B cell (primary cell): Measurements from ENCODE around the gene PRKCQ. TPM values are rescaled to one million over a fixed set of nuclear protein-coding genes. Genes with fewer than 3 reads are reported as not detected.

Experiments used
- ATAC-seq: fragments of 200-7000 bp; cut with Tn5 transposase; one replicate; pipeline ENCODE4 v1.10.0; 2021; ENCODE audit warnings: low read depth, mild to moderate bottlenecking, moderate number of reproducible peaks, moderate library complexity
- CTCF ChIA-PET: fragments of 350-600 bp; sonication (Branson Sonifier 250); formaldehyde crosslinking; loops from one replicate; lab custom pipeline; 2021; ENCODE audit warnings: antibody characterized with exemption, inconsistent platforms; lab: Charles Lee
- POLR2A ChIA-PET: fragments of 350-600 bp; sonication (Branson Sonifier 250); formaldehyde crosslinking; loops from one replicate; lab custom pipeline; 2021; ENCODE audit warnings: antibody characterized with exemption; lab: Charles Lee
- DNase-seq: peaks from one replicate; pipeline ENCODE4 v3.0.0; 2013
- H2AFZ ChIP-seq: 2 replicates; pipeline ENCODE4 v1.6.1; 2012; ENCODE audit warnings: mild to moderate bottlenecking, low read depth, low read length; ENCODE audit not compliant: insufficient read depth, poor library complexity, severe bottlenecking
- H3K27ac ChIP-seq, 2 donors: 1 replicate in 1 of 2; 2 replicates in 1 of 2; pipeline ENCODE4 v1.5.1; 2012 to 2013; ENCODE audit warnings: low read length in 2 of 2, mild to moderate bottlenecking in 2 of 2, moderate library complexity in 1 of 2
- H3K27me3 ChIP-seq, 4 experiments: fragments of 200-600 bp in 1 of 4; sonication (generic) in 1 of 4; replicated peaks in 1 of 4; 1 replicate in 2 of 4; 2 replicates in 2 of 4; pipeline versions ENCODE4 v1.6.1 to v1.7.0; 2013 to 2016; ENCODE audit warnings: low read length in 3 of 4, mild to moderate bottlenecking in 2 of 4, mixed read lengths in 1 of 4, moderate library complexity in 1 of 4; ENCODE audit not compliant: insufficient read depth in 4 of 4, control insufficient read depth in 3 of 4; ENCODE audit errors: control extremely low read depth in 1 of 4
- H3K36me3 ChIP-seq, 2 experiments: replicated peaks in 1 of 2; 1 replicate in 1 of 2; 2 replicates in 1 of 2; pipeline versions ENCODE4 v1.6.1 to v1.7.1; 2013; ENCODE audit warnings: low read length in 1 of 2; ENCODE audit not compliant: insufficient read depth in 2 of 2, control insufficient read depth in 1 of 2; ENCODE audit errors: control extremely low read depth in 1 of 2, extremely low read depth in 1 of 2
- H3K4me1 ChIP-seq, 2 donors: fragments of 200-600 bp in 1 of 2; sonication (generic) in 1 of 2; 1 replicate in 1 of 2; 2 replicates in 1 of 2; pipeline versions ENCODE4 v1.5.1 to v1.6.1; 2013 to 2017; ENCODE audit warnings: low read length in 2 of 2; ENCODE audit not compliant: control insufficient read depth in 2 of 2, insufficient read depth in 2 of 2
- H3K4me2 ChIP-seq: replicated peaks from 2 replicates; pipeline ENCODE3; 2012; ENCODE audit warnings: mild to moderate bottlenecking, low read depth, low read length; ENCODE audit not compliant: poor library complexity, severe bottlenecking
- H3K4me3 ChIP-seq, 5 experiments: fragments of 200-600 bp in 1 of 5; sonication (generic) in 1 of 5; 1 replicate in 3 of 5; 2 replicates in 2 of 5; pipeline versions ENCODE4 v1.5.1 to v1.7.0; 2011 to 2016; ENCODE audit warnings: low read length in 4 of 5, mild to moderate bottlenecking in 4 of 5, low read depth in 2 of 5, control low read depth in 1 of 5, moderate library complexity in 1 of 5; ENCODE audit not compliant: insufficient read depth in 1 of 5; ENCODE audit errors: control extremely low read depth in 1 of 5, extremely low read depth in 1 of 5
- H3K79me2 ChIP-seq: fragments of 200-600 bp; sonication (generic); one replicate; pipeline ENCODE4 v1.6.0; 2016; ENCODE audit warnings: low read length; ENCODE audit not compliant: control insufficient read depth, insufficient read depth
- H3K9ac ChIP-seq: fragments of 200-600 bp; sonication (generic); 2 replicates; pipeline ENCODE4 v1.6.1; 2017; ENCODE audit warnings: mild to moderate bottlenecking, low read length, moderate library complexity
- H3K9me3 ChIP-seq, 3 donors: one replicate each; pipeline versions ENCODE4 v1.6.1 to v1.7.1; 2013; ENCODE audit warnings: low read length in 2 of 3; ENCODE audit not compliant: control insufficient read depth in 2 of 3, insufficient read depth in 1 of 3; ENCODE audit errors: control extremely low read depth in 1 of 3
- H4K20me1 ChIP-seq: 2 replicates; pipeline ENCODE4 v1.6.0; 2012; ENCODE audit warnings: mild to moderate bottlenecking, low read length; ENCODE audit not compliant: insufficient read depth, control insufficient read depth, poor library complexity, severe bottlenecking
- H3K27ac Mint-ChIP-seq: one replicate; pipeline ENCODE4 v1.8.0; 2021; ENCODE audit warnings: mixed read lengths
- H3K27me3 Mint-ChIP-seq: one replicate; pipeline ENCODE4 v1.8.0; 2021; ENCODE audit warnings: mixed read lengths
- H3K4me1 Mint-ChIP-seq: one replicate; pipeline ENCODE4 v1.8.0; 2021; ENCODE audit warnings: mixed read lengths
- H3K4me3 Mint-ChIP-seq: one replicate; pipeline ENCODE4 v1.8.0; 2021; ENCODE audit warnings: mixed read lengths
- H3K9me3 Mint-ChIP-seq: one replicate; pipeline ENCODE4 v1.8.0; 2022; ENCODE audit warnings: mixed read lengths; ENCODE audit not compliant: insufficient read depth
- EZH2 ChIP-seq: IDR thresholded peaks from 2 replicates; pipeline ENCODE4 v1.6.1; 2012; ENCODE audit warnings: borderline replicate concordance, low read depth, mild to moderate bottlenecking, moderate library complexity, low read length; ENCODE audit not compliant: insufficient read depth, poor library complexity, severe bottlenecking
- WGBS: methylation state at CpG from one replicate; pipeline ENCODE4 v1.1.5; 2013; ENCODE audit warnings: missing lambda C conversion rate; ENCODE audit not compliant: insufficient coverage; 5-methylcytosine and 5-hydroxymethylcytosine counted together
- intact Hi-C: fragments of 100-400 bp; cut with micrococcal nuclease; formaldehyde crosslinking; loops from one replicate; pipeline ENCODE4 v1.10.0; 2022
- polyA plus RNA-seq: library from polyadenylated mRNA; depleted of rRNA; stranded (reverse); fragments of >200 nt; gene quantifications from 2 replicates; pipeline ENCODE4 v1.2.3, GENCODE V29; 2012
- total RNA-seq, 2 donors: library from RNA; stranded (reverse); fragments of 120-200 nt in 1 of 2; gene quantifications; 1 replicate in 1 of 2; 2 replicates in 1 of 2; pipeline versions ENCODE4 v1.2.3 to v1.2.4, GENCODE V29; 2013 to 2022
- TF ChIP-seq, protein P1 (sequence below): fragments of 200-600 bp; IDR thresholded peaks from one replicate; pipeline ENCODE4 v1.8.0; 2022; ENCODE audit warnings: antibody characterized with exemption, mild to moderate bottlenecking

Gene PRKCQ
- total and polyA plus RNA-seq, 2 donors (not counting 1 experiment from before 2014, with no cell fraction given): 0.15 to 0.16 TPM

DNA sequence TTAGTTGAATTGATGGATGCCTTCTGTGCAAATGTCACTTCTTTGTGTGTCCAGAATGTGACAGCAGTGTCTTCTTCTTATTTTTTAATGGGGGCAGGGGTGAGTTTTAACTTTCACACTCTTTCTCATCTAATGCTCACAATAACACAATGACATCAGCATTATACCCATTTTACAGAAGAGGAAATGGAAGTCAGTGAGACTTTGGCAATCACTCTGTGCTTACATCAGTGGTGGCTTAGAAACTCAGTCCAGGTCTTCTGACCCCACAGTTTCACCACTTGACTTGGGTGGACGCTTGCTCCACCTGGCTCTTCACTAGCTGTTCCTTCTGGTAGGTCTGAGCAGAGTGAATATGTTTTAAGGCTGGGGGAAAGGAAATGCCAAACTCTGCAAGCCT, 124.0 kb downstream of the PRKCQ start:
- Mint-ChIP-seq H3K4me1 (no peaks in the 10 kb centered on the region), H3K27me3 (peaks cover 5% of the 10 kb centered on the region), H3K9me3 (peaks cover 3% of the 10 kb centered on the region), H3K4me3 (no peak overlapping the region), H3K27ac (no peak overlapping the region)
- ChIA-PET CTCF (no interaction called here), POLR2A (no interaction called here)
- no peaks in the 10 kb centered on the region for H3K36me3 ChIP-seq
- ATAC-seq (no peak), DNase-seq (no peak)
- H3K4me3 ChIP-seq: no peak overlapping the region
- no peak overlapping the region for H3K9ac ChIP-seq
- H3K4me1 ChIP-seq: no peaks in the 10 kb centered on the region
- H3K4me2 ChIP-seq: no peak overlapping the region
- WGBS: no CpG with 5 or more reads among the region's 1 CpG
- H3K9me3 ChIP-seq: peaks cover 0 to 5% (median 0%) of the 10 kb centered on the region in 3 donors
- intact Hi-C loops: no loop called here
- H3K27me3 ChIP-seq: no peaks in the 10 kb centered on the region
- no peak overlapping the region for H3K27ac ChIP-seq
- no peak overlapping the region for H2AFZ ChIP-seq
- TF ChIP-seq, protein P1, sequence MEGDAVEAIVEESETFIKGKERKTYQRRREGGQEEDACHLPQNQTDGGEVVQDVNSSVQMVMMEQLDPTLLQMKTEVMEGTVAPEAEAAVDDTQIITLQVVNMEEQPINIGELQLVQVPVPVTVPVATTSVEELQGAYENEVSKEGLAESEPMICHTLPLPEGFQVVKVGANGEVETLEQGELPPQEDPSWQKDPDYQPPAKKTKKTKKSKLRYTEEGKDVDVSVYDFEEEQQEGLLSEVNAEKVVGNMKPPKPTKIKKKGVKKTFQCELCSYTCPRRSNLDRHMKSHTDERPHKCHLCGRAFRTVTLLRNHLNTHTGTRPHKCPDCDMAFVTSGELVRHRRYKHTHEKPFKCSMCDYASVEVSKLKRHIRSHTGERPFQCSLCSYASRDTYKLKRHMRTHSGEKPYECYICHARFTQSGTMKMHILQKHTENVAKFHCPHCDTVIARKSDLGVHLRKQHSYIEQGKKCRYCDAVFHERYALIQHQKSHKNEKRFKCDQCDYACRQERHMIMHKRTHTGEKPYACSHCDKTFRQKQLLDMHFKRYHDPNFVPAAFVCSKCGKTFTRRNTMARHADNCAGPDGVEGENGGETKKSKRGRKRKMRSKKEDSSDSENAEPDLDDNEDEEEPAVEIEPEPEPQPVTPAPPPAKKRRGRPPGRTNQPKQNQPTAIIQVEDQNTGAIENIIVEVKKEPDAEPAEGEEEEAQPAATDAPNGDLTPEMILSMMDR: no peak
- no peak for TF ChIP-seq EZH2
- no peaks in the 10 kb centered on the region for H3K79me2 ChIP-seq
- H4K20me1 ChIP-seq: no peaks in the 10 kb centered on the region

DNA sequence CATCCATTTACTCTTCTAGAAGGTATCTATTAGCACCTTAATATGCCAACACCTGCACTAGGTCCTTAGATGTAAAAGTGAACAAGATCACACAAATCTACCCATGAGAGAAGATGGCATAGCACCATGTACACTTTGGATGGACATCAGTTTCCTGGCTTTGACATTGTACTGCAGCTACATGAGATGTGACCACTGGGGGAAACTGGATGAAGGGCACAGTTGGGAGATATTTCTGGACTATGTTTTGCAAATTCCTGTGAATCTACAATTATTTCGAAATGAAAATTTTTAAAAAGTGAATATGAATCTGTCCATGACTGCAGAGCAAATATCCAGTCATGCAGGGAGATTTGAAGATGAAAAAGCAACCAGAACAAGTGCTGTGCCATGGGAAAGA, 124.5 kb downstream of the PRKCQ start:
- no peak overlapping the region for H2AFZ ChIP-seq
- no peaks in the 10 kb centered on the region for H3K4me1 Mint-ChIP-seq
- H3K27ac Mint-ChIP-seq: no peak overlapping the region
- H3K79me2 ChIP-seq: no peaks in the 10 kb centered on the region
- no peak overlapping the region for H3K4me3 ChIP-seq
- intact Hi-C loops: no loop called here
- H3K27ac ChIP-seq: no peak overlapping the region
- no peaks in the 10 kb centered on the region for H3K36me3 ChIP-seq
- H4K20me1 ChIP-seq: no peaks in the 10 kb centered on the region
- H3K9me3 ChIP-seq: peaks cover 0 to 5% (median 0%) of the 10 kb centered on the region in 3 donors
- WGBS: 86% methylated on average over 1 of the region's 1 CpG
- DNase-seq: no peak
- ATAC-seq: no peak
- TF ChIP-seq, protein P1: no peak
- TF ChIP-seq EZH2: no peak
- H3K27me3 ChIP-seq: no peaks in the 10 kb centered on the region
- no peak overlapping the region for H3K4me2 ChIP-seq
- ChIA-PET POLR2A (no interaction called here), CTCF (no interaction called here)
- no peaks in the 10 kb centered on the region for H3K4me1 ChIP-seq
- no peak overlapping the region for H3K9ac ChIP-seq
- H3K9me3 Mint-ChIP-seq: no peaks in the 10 kb centered on the region
- H3K27me3 Mint-ChIP-seq: no peaks in the 10 kb centered on the region
- no peak overlapping the region for H3K4me3 Mint-ChIP-seq
